K562 (cell line): ENCODE results near the gene DUSP16. TPM values are rescaled to one million over a fixed set of nuclear protein-coding genes. Genes with fewer than 3 reads are reported as not detected.

ENCODE experiments used
- ATF7 ChIP-seq: fragments of 450-650 bp; IDR thresholded peaks from 2 replicates; pipeline ENCODE4 v1.7.1; 2014; ENCODE audit warnings: mild to moderate bottlenecking, moderate library complexity
- BMI1 ChIP-seq: fragments of 150-350 bp; IDR thresholded peaks from 2 replicates; pipeline ENCODE4 v1.6.1; 2014; ENCODE audit warnings: low read length
- DNMT1 ChIP-seq: fragments of 450-650 bp; IDR thresholded peaks from 2 replicates; pipeline ENCODE4 v1.6.1; 2016; ENCODE audit warnings: antibody characterized with exemption, mild to moderate bottlenecking
- ETV6 ChIP-seq, 3 experiments: fragments of 150-350 bp in 1 of 3; sonication (generic) in 1 of 3; formaldehyde crosslinking in 1 of 3; IDR thresholded peaks; 2 replicates each; pipeline versions ENCODE4 v1.6.1 to v1.8.0; 2014 to 2022; ENCODE audit warnings: borderline replicate concordance in 2 of 3, low read depth in 2 of 3, antibody characterized with exemption in 1 of 3, low read length in 1 of 3, mild to moderate bottlenecking in 1 of 3, missing genetic modification reagents in 1 of 3
- FUS ChIP-seq: fragments of 200-400 bp; formaldehyde crosslinking; optimal IDR thresholded peaks from 2 replicates; pipeline ENCODE3; 2017; ENCODE audit warnings: low read depth, low read length
- HDAC8 ChIP-seq: fragments of 450-650 bp; IDR thresholded peaks from 2 replicates; pipeline ENCODE4 v1.6.1; 2016; ENCODE audit warnings: mild to moderate bottlenecking, missing genetic modification characterization, moderate library complexity, missing compliant biosample characterization
- KDM4B ChIP-seq, 2 experiments: fragments of 450-650 bp in 1 of 2; sonication (generic) in 1 of 2; IDR thresholded peaks; 2 replicates each; pipeline ENCODE4 v1.6.1; 2016 to 2017; ENCODE audit warnings: borderline replicate concordance in 2 of 2, antibody characterized with exemption in 1 of 2, low read depth in 1 of 2, mild to moderate bottlenecking in 1 of 2
- REST ChIP-seq, 2 experiments: fragments of 450-650 bp; formaldehyde crosslinking in 1 of 2; IDR thresholded peaks; 2 replicates each; pipeline versions ENCODE4 v1.4.0 to v1.6.1; 2014 to 2020; ENCODE audit warnings: mild to moderate bottlenecking in 2 of 2, borderline replicate concordance in 1 of 2, low read depth in 1 of 2
- TAL1 ChIP-seq: fragments of 450-650 bp; IDR thresholded peaks from 2 replicates; pipeline ENCODE4 v1.6.1; 2016; ENCODE audit warnings: mild to moderate bottlenecking
- TCF15 ChIP-seq: fragments of 250-450 bp; sonication (Bioruptor Pico); IDR thresholded peaks from 2 replicates; pipeline ENCODE4 v1.8.0; 2022; ENCODE audit warnings: moderate library complexity, mild to moderate bottlenecking, inconsistent platforms
- ZNF280B ChIP-seq: fragments of 250-450 bp; sonication (Bioruptor Pico); IDR thresholded peaks from 2 replicates; pipeline ENCODE4 v1.5.1; 2021; ENCODE audit warnings: mild to moderate bottlenecking
- ZNF445 ChIP-seq: fragments of 250-450 bp; sonication (Bioruptor Pico); IDR thresholded peaks from 2 replicates; pipeline ENCODE4 v1.4.0; 2020; ENCODE audit warnings: low read depth, mild to moderate bottlenecking, moderate library complexity
- ZNF511 ChIP-seq: sonication (generic); formaldehyde crosslinking; IDR thresholded peaks from 2 replicates; pipeline ENCODE4 v1.8.0; 2022; ENCODE audit warnings: mild to moderate bottlenecking, missing genetic modification reagents
- ZNF644 ChIP-seq: fragments of 200-800 bp; sonication (Bioruptor generic); IDR thresholded peaks from 2 replicates; pipeline ENCODE4 v1.6.1; 2016; ENCODE audit warnings: low read depth, missing genetic modification characterization, missing compliant biosample characterization
- ZNF830 ChIP-seq: fragments of 250-450 bp; sonication (Bioruptor Pico); IDR thresholded peaks from 2 replicates; pipeline ENCODE4 v1.5.0; 2021; ENCODE audit warnings: mild to moderate bottlenecking
- ZZZ3 ChIP-seq: fragments of 450-650 bp; IDR thresholded peaks from 2 replicates; pipeline ENCODE4 v1.6.1; 2016; ENCODE audit warnings: antibody characterized with exemption, mild to moderate bottlenecking, moderate library complexity
- polyA plus RNA-seq, 8 experiments: library from polyadenylated mRNA; depleted of rRNA in 4 of 8; stranded (reverse) in 5 of 8; unstranded in 3 of 8; fragments of >200 nt; fragmentation: Nextera tagmentation in 2 of 8; fragmentation: Illumina TruSeq in 1 of 8; extraction: Ambion mirVana in 2 of 8; extraction: Trizol in 1 of 8; gene quantifications; 2 replicates each; pipeline versions ENCODE4 v1.2.1 to v1.2.3, GENCODE V29; 2011 to 2014; ENCODE audit warnings: inconsistent platforms in 1 of 8, missing spikeins in 1 of 8
- total RNA-seq, 7 experiments: library from RNA; depleted of rRNA in 6 of 7; stranded (reverse); fragments of >200 nt in 6 of 7; fragmentation: Illumina TruSeq in 2 of 7; extraction: Trizol in 2 of 7; gene quantifications; 2 replicates each; pipeline versions ENCODE4 v1.2.1 to v1.2.3, GENCODE V29; 2011 to 2021; ENCODE audit warnings: low replicate concordance in 1 of 7

Gene DUSP16
- total and polyA plus RNA-seq, 9 of the 15 experiments (the other 6 are each of a cell fraction or from before 2014, with no cell fraction given), result 0.70 to 12.3 (median 5.7) TPM

- TF ChIP-seq ETV6 (IDR thresholded peaks at IDR 0.05; ENCODE audit: borderline replicate concordance in 1 of 2, low read depth in 2 of 2, low read length in 1 of 2), result no peak
- TF ChIP-seq ETV6 (CRISPR knock-in tag; IDR thresholded peaks at IDR 0.05; ENCODE audit: borderline replicate concordance), result no peak
- TF ChIP-seq REST (IDR thresholded peaks at IDR 0.05; ENCODE audit: borderline replicate concordance), result no peak
- TF ChIP-seq REST (CRISPR knock-in tag; IDR thresholded peaks at IDR 0.05; ENCODE audit: low read depth), result no peak
- no peak for TF ChIP-seq FUS
- no peak for TF ChIP-seq ZNF445 (CRISPR knock-in tag)
- no peak for TF ChIP-seq KDM4B (IDR thresholded peaks at IDR 0.05; ENCODE audit: borderline replicate concordance in 2 of 2, low read depth in 1 of 2)
- TF ChIP-seq HDAC8, result no peak
- no peak for TF ChIP-seq ZNF280B (CRISPR knock-in tag)
- no peak for TF ChIP-seq BMI1
- TF ChIP-seq ZNF830 (CRISPR knock-in tag), result no peak
- TF ChIP-seq ZZZ3, result no peak
- TF ChIP-seq ZNF644, result 0 out of 2 replicates have a peak, but pooled peaks have one; percentile 35
- TF ChIP-seq DNMT1, result no peak
- TF ChIP-seq ATF7, result peak; percentile 82
- TF ChIP-seq TAL1, result no peak
- TF ChIP-seq TCF15 (CRISPR knock-in tag), result no peak
- TF ChIP-seq ZNF511 (CRISPR knock-in tag), result peak; percentile 50; the same call in 1 of the 2 replicates
- TF ChIP-seq, all 486 proteins: peak for 111
Observed at GRCh38 chr12:12611512-12612306, 49.0 kb upstream of the DUSP16 start, which contains the start of gene CREBL2 (continued).
